GM23248 (cell line): ENCODE measurements around the gene PLEKHS1.

ENCODE experiments used
- EZH2 ChIP-seq: fragments of 200-600 bp; sonication (generic); IDR thresholded peaks from 2 replicates; pipeline ENCODE4 v1.6.1; 2018; ENCODE audit warnings: antibody characterized with exemption, mild to moderate bottlenecking; ENCODE audit not compliant: insufficient read depth, poor library complexity, severe bottlenecking
- EZH2phosphoT487 ChIP-seq: fragments of 200-600 bp; sonication (generic); IDR thresholded peaks from 2 replicates; pipeline ENCODE4 v1.6.1; 2018; ENCODE audit warnings: antibody characterized with exemption, moderate library complexity, mild to moderate bottlenecking, low read depth; ENCODE audit not compliant: insufficient read depth

DNA sequence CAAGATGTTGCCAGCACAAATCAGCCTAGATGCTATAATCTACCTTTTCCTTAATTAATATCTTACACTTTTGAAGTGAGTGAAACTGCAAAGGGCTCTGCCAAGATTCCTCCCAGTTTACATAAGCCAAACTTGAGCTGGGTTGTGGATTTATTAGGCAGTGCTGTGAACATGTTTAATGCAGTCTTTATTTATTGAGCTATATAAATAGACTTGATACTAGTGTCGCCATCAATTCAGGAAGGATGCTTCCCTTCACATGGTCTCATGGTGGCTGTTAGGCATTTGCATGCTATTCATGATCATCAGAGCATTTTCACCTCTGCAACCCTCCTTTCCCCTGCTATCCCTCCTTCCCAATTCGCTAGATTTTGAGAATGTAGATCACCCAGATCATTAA is 40.2 kb downstream of the PLEKHS1 start:
- no peak for TF ChIP-seq EZH2phosphoT487
- no peak for TF ChIP-seq EZH2
